Left cardiac atrium (tissue), 4 donors: ENCODE results near the gene CAMTA2. TPM values are rescaled to one million over a fixed set of nuclear protein-coding genes. Genes with fewer than 3 reads are reported as not detected.
A peak's percentile ranks its signal among the peaks of the same experiment; 100 is the strongest.

Source experiments
- ATAC-seq, 2 donors: fragments of 200-7000 bp; cut with Tn5 transposase; one replicate each; pipeline ENCODE4 v1.9.1; 2020; ENCODE audit warnings: mild to moderate bottlenecking in 2 of 2, moderate library complexity in 2 of 2
- DNase-seq: peaks from one replicate; pipeline ENCODE4 v3.0.0-alpha.2; 2020
- intact Hi-C, 2 donors: fragments of 100-400 bp; cut with DNase I; formaldehyde crosslinking; loops; one replicate each; pipeline versions ENCODE4 v1.14.1 to v1.15.1; 2022 to 2023
- total RNA-seq, 2 donors: library from RNA; stranded (reverse); fragmentation: NEBNext Ultra II Directional; extraction: Animal tissue kit (Norgen Biotek cat#: 25700); gene quantifications; one replicate each; pipeline ENCODE4 v1.2.1, GENCODE V29; 2021
- donor health status: DM: no; HTN: yes; CAD: no.
- donor health status: DM: no; HTN: yes; CAD: no; lungs with severe emphysema.
- donor health status: DM: yes; HTN: yes; CAD: no.
- donor health status: Dilated cardiomyopathy.

The CAMTA2 gene
- total RNA-seq, 2 donors from 2014 or later = 35.5 to 46.1 TPM

GRCh38 chr17:5002121-5002788, 14.8 kb upstream of the CAMTA2 start:
- DNase-seq (no peak), ATAC-seq (no peak)
- intact Hi-C loops = no loop called here

GRCh38 chr17:5000237-5000639, 12.8 kb upstream of the CAMTA2 start:
- intact Hi-C loops = no loop called here
- peak; percentile 46 to 59 for ATAC-seq
- DNase-seq = peak; percentile 88

GRCh38 chr17:4999430-5000093, 12.1 kb upstream of the CAMTA2 start:
- no peak for DNase-seq
- intact Hi-C loops = no loop called here
- no peak for ATAC-seq

- ATAC-seq (peak in 1 of 2 donors; percentile 1), DNase-seq (no peak)
- intact Hi-C loops = no loop called here
Measured at GRCh38 chr17:4998732-4999429, 11.4 kb upstream of the CAMTA2 start.

DNA sequence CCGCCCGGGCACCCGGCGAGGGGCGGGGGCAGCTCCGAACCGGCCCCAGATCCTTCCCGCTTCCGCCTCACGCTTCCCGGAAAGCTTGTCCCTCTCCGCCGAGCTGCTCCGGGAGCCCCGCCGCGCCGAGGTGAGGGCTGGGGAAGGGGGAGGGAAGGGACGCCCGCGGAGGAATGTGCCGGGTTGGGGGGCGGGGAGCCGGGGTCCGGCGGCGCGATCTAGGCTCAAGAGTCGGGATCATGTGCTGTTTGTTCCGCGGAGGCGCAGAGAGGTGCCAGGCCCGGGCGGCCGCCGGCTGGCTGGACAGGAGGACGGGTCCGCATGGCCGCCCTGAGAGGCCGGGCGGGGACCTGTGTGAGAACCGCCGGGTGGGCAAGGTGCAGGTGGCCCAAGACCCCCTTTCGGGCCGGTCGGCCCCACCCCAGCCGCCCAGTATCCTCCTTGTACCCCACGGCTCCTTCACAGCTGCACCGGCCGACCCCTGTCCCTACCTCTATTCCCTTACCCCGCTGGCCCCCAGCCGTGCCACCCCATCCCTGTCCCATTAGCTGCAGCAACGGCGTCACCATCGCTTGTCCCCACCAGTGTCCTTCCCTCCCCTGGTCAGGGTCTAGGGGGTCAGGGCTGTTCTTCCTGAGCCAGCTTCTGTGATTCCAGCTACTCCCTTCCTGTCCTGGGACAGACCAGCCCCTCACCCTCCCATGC, 10.7 kb upstream of the CAMTA2 start:
- DNase-seq (peak; percentile 70), ATAC-seq (peak in 1 of 2 donors; percentile 1)
- intact Hi-C loops = no loop called here

DNA sequence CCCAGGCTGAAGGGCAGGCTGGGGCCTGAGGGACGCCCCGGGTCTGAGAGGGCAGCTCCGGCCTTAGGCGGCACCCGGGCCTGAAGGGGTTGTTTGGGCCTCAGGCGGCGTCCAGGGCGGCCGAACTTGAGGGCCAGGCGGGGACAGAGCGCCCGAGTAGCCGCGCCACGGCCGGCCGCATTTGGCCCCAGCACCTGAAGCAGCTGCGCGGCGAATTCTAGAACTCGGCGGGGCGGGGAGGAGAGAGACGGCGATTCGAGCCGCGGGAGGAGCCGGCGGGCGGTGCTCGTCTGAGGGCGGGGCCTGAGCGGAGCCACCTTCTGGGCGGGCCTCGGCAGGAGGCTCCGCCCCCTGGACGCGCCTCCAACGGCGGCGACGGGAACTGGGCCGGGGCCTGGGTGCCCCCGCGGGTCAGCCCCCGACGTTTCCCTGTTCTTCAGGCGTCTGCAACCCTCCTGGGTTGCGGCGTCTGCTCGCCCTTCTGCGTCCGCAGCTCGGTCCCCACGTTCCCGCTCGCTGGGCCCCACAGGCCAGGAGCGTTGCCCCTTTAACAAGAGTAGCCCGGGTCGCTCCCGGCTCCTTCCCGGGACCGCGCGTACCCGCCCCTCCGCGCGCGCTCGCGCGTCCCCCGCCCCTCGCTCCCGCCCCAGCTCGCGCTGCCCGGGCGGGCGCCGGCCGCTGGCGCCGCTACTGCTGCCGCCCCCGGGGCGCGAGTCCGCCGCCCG, 10.0 kb upstream of the CAMTA2 start, which contains the start of the genes INCA1 and KIF1C:
Gene INCA1, minus strand, starts transcription at position 221 of the 725 bp plus-strand sequence. CDS start 3,085 bp downstream, outside the sequence.
Gene KIF1C, plus strand, starts transcription at position 649 of the 725 bp plus-strand sequence. CDS start 2,297 bp downstream, outside the sequence.
- peak; percentile 95 for DNase-seq
- intact Hi-C loops = no loop called here

GRCh38 chr17:4994081-4994595, 6.7 kb upstream of the CAMTA2 start:
- no peak for ATAC-seq
- intact Hi-C loops = no loop called here
- no peak for DNase-seq

More for the DNA sequence above, 10.0 kb upstream of the CAMTA2 start, which contains the start of the genes INCA1 and KIF1C:
- ATAC-seq = peak; percentile 93 to 94

DNA sequence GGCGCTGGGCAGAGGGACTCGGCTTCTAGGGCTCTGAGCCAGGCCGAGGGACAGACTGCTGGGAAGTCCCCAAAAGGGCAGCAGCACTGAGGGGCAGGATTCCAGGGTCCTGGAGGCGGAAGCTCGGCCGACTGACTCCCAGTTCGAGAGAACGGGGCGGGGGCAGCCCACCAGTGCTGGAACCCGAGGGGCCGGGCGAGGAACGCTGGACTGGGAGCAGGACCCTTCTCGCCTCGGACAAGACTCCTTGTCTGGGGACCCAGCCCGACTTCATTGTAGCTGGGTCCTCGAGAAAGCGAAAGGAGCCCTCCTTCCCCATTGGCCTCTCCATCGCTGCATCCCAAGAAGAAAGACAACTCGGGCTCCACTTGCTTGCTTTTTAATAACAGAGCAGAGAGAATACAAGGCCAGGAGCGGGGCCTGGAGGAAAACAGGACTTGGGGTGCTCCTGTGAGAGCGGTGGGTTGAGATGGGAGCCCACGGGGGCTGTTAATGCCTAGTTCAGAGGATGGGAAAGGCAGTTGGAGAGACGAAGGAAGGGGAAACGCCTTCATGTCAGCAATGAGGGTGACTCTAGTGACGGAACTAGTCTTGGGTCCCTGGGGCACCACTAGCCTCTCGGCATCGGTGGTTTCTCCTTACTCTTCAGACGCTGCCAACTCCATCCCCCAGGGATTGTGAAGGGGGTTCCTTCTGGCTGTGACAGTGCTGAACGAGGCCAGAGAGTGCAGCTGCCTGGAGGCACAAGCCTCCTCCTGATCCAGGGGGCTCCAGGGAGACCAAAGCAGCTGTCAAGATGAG, 492 bp upstream of the CAMTA2 start:
- DNase-seq (no peak), ATAC-seq (peak; percentile 10 to 22)
- intact Hi-C loops = loop anchor here (5.0 to 10.0 kb wide), 2 partner anchors 81 to 83 kb away; partner anchors contain the start of gene CHRNE (in 1 of the 2)

- no peak for DNase-seq
- ATAC-seq = peak in 1 of 2 donors; percentile 4
Measured at GRCh38 chr17:4986403-4986802, 1.1 kb downstream of the CAMTA2 start.

GRCh38 chr17:4982305-4982704, 5.2 kb downstream of the CAMTA2 start:
- intact Hi-C loops = loop anchor here (5.0 to 10.0 kb wide), 2 partner anchors 78 to 80 kb away; partner anchors contain the start of gene CHRNE (in 1 of the 2)
- ATAC-seq = no peak
- no peak for DNase-seq

More at GRCh38 chr17:4986403-4986802, 1.1 kb downstream of the CAMTA2 start:
- intact Hi-C loops = loop anchor here (5.0 to 10.0 kb wide), 2 partner anchors 79 to 82 kb away; partner anchors contain the start of gene CHRNE (in 1 of the 2)

DNA sequence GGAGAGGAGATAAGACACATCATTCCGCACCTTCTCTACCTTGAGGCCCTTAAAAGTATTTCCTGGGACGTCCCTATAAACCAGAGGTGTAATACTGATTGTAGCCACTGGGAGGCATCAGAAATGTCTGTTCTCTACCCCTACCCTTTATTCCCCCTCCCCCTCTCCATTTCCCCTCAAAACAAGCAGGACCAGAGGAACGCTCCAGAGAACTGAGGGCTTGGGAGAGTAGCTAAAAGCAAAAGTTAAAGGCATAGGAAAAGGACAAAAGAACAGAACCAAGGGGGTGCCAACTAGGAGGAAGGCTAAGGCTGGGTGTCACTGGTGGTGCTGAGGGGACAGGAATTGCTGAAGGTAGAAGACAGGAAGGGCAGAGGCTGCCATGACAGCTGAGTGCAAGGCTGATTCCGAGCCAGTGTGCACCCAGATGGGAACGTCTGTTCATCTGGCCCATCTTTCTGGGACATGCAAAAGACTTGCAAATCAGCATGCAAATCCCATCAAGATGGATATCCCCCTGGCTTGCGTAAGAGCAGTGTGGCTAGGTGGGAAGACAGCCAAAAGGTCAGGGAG, 6.7 kb downstream of the CAMTA2 start:
- peak; percentile 45 to 67 for ATAC-seq
- no peak for DNase-seq
- intact Hi-C loops = loop anchor here (5.0 to 10.0 kb wide), 2 partner anchors 76 to 82 kb away; partner anchors contain the start of gene CHRNE (in 1 of the 2)

GRCh38 chr17:4978726-4979125, 8.7 kb downstream of the CAMTA2 start:
- ATAC-seq (no peak), DNase-seq (no peak)
- intact Hi-C loops = loop anchor here in 1 of 2 donors (5.0 kb wide), 1 partner anchor 84 kb away; no protein-coding TSS in a partner anchor

- DNase-seq = peak; percentile 65
- ATAC-seq = peak; percentile 61 to 65
- intact Hi-C loops = no loop called here
Measured at GRCh38 chr17:4974115-4974670, 13.3 kb downstream of the CAMTA2 start.

DNA sequence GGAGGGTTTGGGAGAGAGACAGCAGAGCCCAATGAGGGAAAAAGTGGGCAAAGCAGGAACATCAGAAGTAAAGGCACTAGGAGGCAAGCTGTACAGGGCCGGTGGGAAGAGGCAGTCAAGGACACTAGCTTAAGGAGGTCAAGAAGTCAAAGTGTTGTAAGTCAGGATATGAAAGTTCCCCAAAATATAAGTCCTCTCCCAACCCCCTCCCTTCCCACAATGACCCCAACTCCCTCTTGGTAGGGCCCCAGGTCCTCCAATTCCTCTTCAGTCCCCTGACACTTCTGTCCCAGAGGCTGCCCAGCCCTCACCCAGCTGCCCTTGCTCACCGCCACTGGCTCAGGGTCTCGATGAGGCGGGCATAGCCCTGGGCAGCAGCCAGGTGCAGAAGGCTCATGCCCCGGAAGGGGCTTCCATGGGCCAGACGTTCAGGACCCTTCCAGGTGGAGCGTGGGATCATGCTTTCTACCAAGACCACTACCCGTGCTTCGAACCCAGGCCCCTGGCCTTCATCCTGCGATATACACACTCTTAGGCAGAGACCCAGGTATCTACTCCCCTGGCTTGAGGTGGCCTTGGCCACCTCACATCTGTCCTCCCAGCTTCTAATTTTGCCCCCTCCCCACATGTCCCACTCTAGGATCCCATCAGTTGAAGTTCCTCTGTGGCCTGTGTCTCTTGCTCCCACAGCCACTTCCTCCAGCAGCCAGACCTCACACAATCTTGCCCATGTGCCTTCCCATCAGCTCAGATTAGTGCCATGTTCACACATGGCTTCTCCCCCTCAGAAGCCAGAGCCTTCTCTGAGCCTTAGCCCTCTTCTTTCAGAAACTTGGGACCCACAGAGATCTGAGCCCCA, 14.0 kb downstream of the CAMTA2 start:
- DNase-seq (no peak), ATAC-seq (no peak)
- intact Hi-C loops = no loop called here

DNA sequence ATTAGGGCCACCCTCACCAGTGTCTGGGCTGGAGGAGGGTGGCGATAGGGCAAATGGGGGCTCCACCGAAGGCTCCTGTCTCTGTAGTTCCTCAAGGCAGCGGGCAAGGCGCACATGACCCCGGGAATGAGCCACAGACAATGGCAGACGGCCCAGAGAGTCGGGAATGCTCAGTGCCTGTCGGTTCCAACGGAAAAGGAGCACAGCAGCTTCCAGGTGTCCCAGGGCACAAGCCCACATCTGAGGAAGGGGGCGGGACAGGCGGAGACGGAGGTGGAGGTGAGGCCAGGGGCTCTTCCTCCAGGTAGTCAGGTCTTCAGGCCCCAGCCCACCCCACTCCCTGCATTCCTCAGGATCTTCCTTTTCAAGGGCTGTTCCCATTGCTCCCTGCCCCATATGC, 14.7 kb downstream of the CAMTA2 start:
- intact Hi-C loops = no loop called here
- DNase-seq = no peak
- ATAC-seq = no peak
